T-helper 1 cell treated with Interleukin-12 subunit alpha and Interleukin-12 subunit beta and Interleukin-4 antibody, amounts not matched to agents 30 μg/mL and 1 μg/mL, for 36 hours (primary cell): ENCODE results near the gene OR1J2.
"Not testable (repeated sequence)": the region's sequence is repeated elsewhere in the genome, so short reads cannot be mapped to it uniquely, and the experiment has no call there.

Experiments used
- H3K27ac Mint-ChIP-seq: one replicate; pipeline ENCODE4 v1.8.0; 2021; ENCODE audit warnings: mild to moderate bottlenecking, mixed read lengths
- H3K27me3 Mint-ChIP-seq: one replicate; pipeline ENCODE4 v1.8.0; 2021; ENCODE audit warnings: low read depth, mixed read lengths
- H3K36me3 Mint-ChIP-seq: one replicate; pipeline ENCODE4 v1.8.0; 2021; ENCODE audit warnings: low read depth, mixed read lengths
- H3K4me1 Mint-ChIP-seq: one replicate; pipeline ENCODE4 v1.8.0; 2021; ENCODE audit warnings: low read depth, mixed read lengths
- H3K4me3 Mint-ChIP-seq: one replicate; pipeline ENCODE4 v1.8.0; 2021; ENCODE audit warnings: mild to moderate bottlenecking, moderate library complexity, mixed read lengths
- H3K9me3 Mint-ChIP-seq: one replicate; pipeline ENCODE4 v1.8.0; 2021; ENCODE audit warnings: mixed read lengths

Gene OR1J2

DNA sequence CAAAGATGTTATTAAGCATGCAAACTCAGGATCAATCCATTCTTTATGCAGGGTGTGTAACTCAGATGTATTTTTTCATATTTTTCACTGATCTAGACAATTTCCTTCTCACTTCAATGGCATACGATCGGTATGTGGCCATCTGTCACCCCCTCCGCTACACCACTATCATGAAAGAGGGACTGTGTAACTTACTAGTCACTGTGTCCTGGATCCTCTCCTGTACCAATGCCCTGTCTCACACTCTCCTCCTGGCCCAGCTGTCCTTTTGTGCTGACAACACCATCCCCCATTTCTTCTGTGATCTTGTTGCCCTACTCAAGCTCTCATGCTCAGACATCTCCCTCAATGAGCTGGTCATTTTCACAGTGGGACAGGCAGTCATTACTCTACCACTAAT lies 8.8 kb downstream of the OR1J2 start:
- H3K9me3 Mint-ChIP-seq, result no peaks in the 10 kb centered on the region
- no peak overlapping the region for H3K4me3 Mint-ChIP-seq
- H3K27me3 Mint-ChIP-seq, result no peaks in the 10 kb centered on the region
- H3K36me3 Mint-ChIP-seq, result no peaks in the 10 kb centered on the region
- H3K4me1 Mint-ChIP-seq, result no peaks in the 10 kb centered on the region
- H3K27ac Mint-ChIP-seq, result no peak overlapping the region

GRCh38 chr9:122526602-122527001 lies 16.0 kb downstream of the OR1J2 start:
- Mint-ChIP-seq H3K27ac (no peak overlapping the region), H3K36me3 (no peaks in the 10 kb centered on the region), H3K4me1 (no peaks in the 10 kb centered on the region), H3K4me3 (no peak overlapping the region), H3K27me3 (no peaks in the 10 kb centered on the region), H3K9me3 (no peaks in the 10 kb centered on the region)

GRCh38 chr9:122527193-122527592 lies 16.6 kb downstream of the OR1J2 start, which contains the start of gene OR1N1:
Gene OR1N1 (minus strand): TSS chr9:122527293. CDS start chr9:122527293, 0 bp downstream.
- Mint-ChIP-seq H3K4me3 (no peak within 1 kb of the TSS), H3K36me3 (no peaks in the 10 kb centered on the region), H3K9me3 (no peaks in the 10 kb centered on the region), H3K27ac (no peak within 1 kb of the TSS), H3K27me3 (no peaks in the 10 kb centered on the region), H3K4me1 (no peaks in the 10 kb centered on the region)

DNA sequence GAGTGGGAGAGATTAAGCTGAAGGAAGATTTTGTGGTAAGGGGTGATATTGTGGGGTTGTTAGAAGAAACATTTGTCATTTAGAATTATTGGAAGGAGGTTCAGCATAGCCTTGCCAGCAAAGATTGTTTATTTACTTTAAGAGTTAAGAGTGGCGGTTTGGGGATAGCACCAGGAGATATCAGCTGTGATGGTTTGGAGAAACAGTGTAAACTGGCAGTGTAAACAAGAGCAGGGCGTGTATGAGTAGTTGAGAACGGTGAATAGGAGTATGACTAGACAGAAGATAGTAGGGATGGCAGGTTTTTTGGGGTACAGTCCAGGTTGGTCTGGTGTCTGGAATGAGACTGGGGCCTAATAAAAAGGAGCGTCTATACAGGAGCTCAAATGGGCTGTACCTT lies 20.6 kb downstream of the OR1J2 start:
- not testable (repeated sequence) for H3K4me3 Mint-ChIP-seq, H3K36me3 Mint-ChIP-seq, H3K9me3 Mint-ChIP-seq, H3K4me1 Mint-ChIP-seq, H3K27ac Mint-ChIP-seq, H3K27me3 Mint-ChIP-seq

GRCh38 chr9:122536134-122536533 lies 25.5 kb downstream of the OR1J2 start:
- Mint-ChIP-seq H3K9me3 (peaks cover 6% of the 10 kb centered on the region), H3K4me1 (no peaks in the 10 kb centered on the region), H3K36me3 (no peaks in the 10 kb centered on the region), H3K4me3 (no peak overlapping the region), H3K27ac (no peak overlapping the region), H3K27me3 (no peaks in the 10 kb centered on the region)

GRCh38 chr9:122537066-122537465 lies 26.5 kb downstream of the OR1J2 start:
- not testable (repeated sequence) for H3K4me3 Mint-ChIP-seq, H3K4me1 Mint-ChIP-seq, H3K36me3 Mint-ChIP-seq, H3K9me3 Mint-ChIP-seq, H3K27ac Mint-ChIP-seq, H3K27me3 Mint-ChIP-seq

DNA sequence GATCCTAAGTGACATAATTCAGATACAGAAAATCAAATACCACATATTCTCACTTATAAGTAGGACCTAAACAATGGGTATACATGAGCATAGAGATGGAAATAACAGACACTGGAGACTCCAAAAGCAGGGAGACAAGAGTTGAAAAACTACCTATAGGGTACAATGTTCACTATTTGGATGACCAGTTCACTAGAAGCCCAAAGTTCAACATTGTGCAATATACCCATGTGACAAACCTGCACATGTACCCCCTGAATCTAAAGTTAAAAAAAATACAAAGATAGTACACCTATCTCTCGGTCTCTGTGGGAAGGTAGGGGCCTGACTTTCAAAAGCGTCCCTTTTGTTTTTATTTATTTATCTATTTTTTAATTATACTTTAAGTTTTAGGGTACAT lies 28.2 kb downstream of the OR1J2 start:
- Mint-ChIP-seq H3K36me3 (no peaks in the 10 kb centered on the region), H3K4me1 (no peaks in the 10 kb centered on the region), H3K9me3 (peaks cover 6% of the 10 kb centered on the region), H3K27me3 (no peaks in the 10 kb centered on the region), H3K27ac (no peak overlapping the region), H3K4me3 (no peak overlapping the region)

- no peak overlapping the region for H3K27ac Mint-ChIP-seq
- peaks cover 3% of the 10 kb centered on the region for H3K27me3 Mint-ChIP-seq
- no peaks in the 10 kb centered on the region for H3K4me1 Mint-ChIP-seq
- no peak overlapping the region for H3K4me3 Mint-ChIP-seq
- H3K9me3 Mint-ChIP-seq, result no peaks in the 10 kb centered on the region
- no peaks in the 10 kb centered on the region for H3K36me3 Mint-ChIP-seq
Measured at GRCh38 chr9:122546196-122546595, 35.6 kb downstream of the OR1J2 start.

GRCh38 chr9:122551371-122551770 lies 40.8 kb downstream of the OR1J2 start:
- H3K27ac Mint-ChIP-seq, result no peak overlapping the region
- H3K27me3 Mint-ChIP-seq, result peaks cover 15% of the 10 kb centered on the region
- H3K36me3 Mint-ChIP-seq, result no peaks in the 10 kb centered on the region
- H3K9me3 Mint-ChIP-seq, result no peaks in the 10 kb centered on the region
- no peak overlapping the region for H3K4me3 Mint-ChIP-seq
- no peaks in the 10 kb centered on the region for H3K4me1 Mint-ChIP-seq

DNA sequence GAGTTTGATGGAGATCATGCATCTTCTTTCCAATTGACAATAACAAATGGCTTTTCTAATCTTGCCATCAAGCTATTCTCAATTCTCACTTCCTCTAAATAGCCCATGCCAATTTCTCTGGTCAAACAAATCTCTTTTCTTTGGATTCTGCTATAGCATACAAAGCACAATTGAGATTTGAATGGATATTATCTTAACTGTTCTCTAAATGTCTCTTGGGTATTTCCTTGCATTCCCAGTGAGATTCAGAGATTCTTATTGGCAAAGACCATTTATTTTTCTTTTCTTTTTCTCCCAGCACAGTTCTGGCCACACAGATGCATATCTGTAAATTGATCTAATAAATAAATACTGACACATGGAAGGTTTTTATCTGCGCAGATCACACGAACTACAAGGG lies 42.2 kb downstream of the OR1J2 start, which contains the start of gene OR1N2:
Gene OR1N2, plus strand, starts transcription at position 301 of the 400 bp plus-strand sequence. CDS start 100 bp downstream, outside the sequence.
- no peaks in the 10 kb centered on the region for H3K9me3 Mint-ChIP-seq
- peaks cover 11% of the 10 kb centered on the region for H3K27me3 Mint-ChIP-seq
- no peak within 1 kb of the TSS for H3K4me3 Mint-ChIP-seq
- no peak within 1 kb of the TSS for H3K27ac Mint-ChIP-seq
- no peaks in the 10 kb centered on the region for H3K36me3 Mint-ChIP-seq
- no peaks in the 10 kb centered on the region for H3K4me1 Mint-ChIP-seq
